ENCODE results near the gene PPM1J. TPM values are rescaled to one million over a fixed set of nuclear protein-coding genes. Genes with fewer than 3 reads are reported as not detected.
A peak's percentile ranks its signal among the peaks of the same experiment; 100 is the strongest.

Gene PPM1J
- polyA plus RNA-seq, 3 donors from 2014 or later = 0.19 TPM; not detected in 2

DNA sequence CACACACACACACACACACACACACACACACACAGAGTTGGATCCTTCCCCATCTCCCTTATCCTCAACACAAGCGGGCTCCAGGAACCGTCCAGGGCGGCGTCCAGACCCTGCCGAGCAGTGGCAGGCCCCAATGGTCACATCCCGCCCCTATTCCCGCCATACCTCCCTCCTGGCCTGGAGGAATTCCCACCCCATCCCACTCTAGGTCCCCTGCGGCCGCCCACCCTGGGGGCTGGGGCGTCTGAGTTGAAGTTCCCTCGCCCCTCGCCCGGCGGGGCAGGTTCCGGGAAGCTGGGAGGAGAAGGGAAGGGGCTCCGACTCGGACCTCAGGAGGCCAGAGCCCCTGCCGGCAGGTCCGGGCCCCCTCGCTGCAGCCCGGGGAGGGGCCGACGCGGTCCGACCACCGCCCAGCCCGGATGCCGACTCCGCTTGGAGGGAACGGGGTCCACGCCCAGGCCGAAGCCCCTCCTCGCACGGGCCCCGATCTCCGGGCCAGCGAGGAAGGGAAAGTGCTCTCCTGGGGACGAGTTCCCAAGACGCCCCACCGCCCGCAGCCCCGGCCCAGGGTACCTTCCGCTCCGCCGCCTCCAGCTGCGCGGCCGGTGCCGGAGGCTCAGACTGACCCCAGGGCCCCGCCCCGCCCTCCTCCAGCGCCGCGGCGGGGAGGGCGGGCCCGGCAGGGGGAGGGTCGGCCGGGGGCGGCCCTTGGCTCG is 8.5 kb downstream of the PPM1J start, which contains the start of gene RHOC:
Gene RHOC, minus strand, starts transcription at position 623 of the 716 bp plus-strand sequence. CDS start 3,328 bp downstream, outside the sequence.
- Mint-ChIP-seq H3K4me3 (peak within 1 kb of the TSS; percentile 90 to 99 (median 92)), H3K27ac (peak within 1 kb of the TSS; percentile 91 to 97 (median 95)), H3K9me3 (no peaks in the 10 kb centered on the region), H3K36me3 (peaks cover 0 to 9% (median 9%) of the 10 kb centered on the region in 3 donors), H3K4me1 (peaks cover 54 to 59% of the 10 kb centered on the region in 2 donors), H3K27me3 (ENCODE audit: low read depth in 3 of 3) (peaks cover 2 to 13% (median 10%) of the 10 kb centered on the region in 3 donors)
- DNase-seq = peak; percentile 70 to 75 (median 70)

DNA sequence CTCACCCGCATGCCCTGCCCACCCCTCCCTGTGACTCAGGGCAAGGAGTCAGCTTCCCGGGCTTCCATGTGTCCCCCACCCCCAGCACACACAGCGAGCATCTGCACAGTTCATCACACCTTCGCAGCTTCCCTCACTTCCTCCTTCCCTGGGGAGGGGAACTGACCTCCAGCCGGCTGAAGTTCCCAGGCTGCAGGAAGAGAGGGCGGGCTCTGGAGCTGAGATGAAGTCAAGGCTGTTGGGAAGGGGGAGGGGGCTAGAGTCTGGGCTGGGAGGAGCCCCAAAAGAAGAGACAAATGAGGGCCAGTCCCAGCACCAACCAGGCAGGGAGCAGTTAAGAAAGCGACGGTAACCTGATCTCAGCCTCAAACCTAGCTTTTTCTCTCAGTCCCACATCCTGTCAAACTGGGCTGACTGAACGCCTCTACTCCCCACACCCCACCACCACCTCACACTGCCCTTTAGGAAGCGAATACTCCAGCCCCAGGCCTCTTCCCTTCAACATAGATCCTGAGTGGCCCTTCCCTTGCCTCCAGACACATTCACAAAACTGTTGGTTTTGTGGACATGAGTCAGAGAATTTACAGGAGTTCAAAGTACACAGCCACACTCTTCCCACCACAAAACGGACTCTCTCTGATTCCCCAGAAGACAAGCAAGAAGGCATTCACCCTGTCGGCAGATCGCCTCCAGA is 10.1 kb downstream of the PPM1J start:
- H3K9me3 Mint-ChIP-seq = no peaks in the 10 kb centered on the region

DNA sequence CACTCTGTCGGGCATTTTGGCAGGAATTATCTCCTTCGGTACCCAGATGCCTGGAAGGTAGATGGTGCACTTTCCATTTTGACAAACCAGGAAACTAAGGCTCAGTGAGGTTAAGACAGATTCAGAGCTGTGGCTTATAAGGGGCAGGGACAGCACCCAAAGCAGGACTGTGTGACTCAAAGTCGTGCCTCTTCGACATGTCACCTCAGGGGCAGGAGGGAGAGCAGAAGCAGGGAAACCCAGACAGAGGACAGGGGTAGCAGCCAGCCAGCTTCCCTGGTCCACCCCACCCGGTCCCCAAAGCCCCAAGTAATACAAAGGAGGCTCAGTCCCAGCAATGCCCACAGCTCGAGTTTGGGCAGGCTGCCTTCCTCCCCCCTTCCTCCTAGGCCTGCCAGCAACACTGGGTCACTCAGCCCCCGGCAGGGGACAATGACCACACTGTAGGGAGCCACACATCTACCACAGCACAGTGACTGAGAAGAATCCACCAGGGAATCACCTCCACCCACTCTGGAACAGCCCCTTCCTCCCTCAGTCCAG is 10.7 kb downstream of the PPM1J start:
- no peak for DNase-seq
- peak overlapping the region; percentile 90 to 97 (median 95) for H3K27ac Mint-ChIP-seq
- H3K4me3 Mint-ChIP-seq = peak overlapping the region; percentile 88 to 99 (median 92)
- H3K27me3 Mint-ChIP-seq (ENCODE audit: low read depth in 3 of 3) = peaks cover 2 to 14% (median 12%) of the 10 kb centered on the region in 3 donors
- H3K36me3 Mint-ChIP-seq = peaks cover 0 to 17% (median 9%) of the 10 kb centered on the region in 3 donors
- peaks cover 76 to 81% of the 10 kb centered on the region in 2 donors for H3K4me1 Mint-ChIP-seq
- H3K9me3 Mint-ChIP-seq = no peaks in the 10 kb centered on the region

More for the DNA sequence above, 10.1 kb downstream of the PPM1J start:
- peaks cover 0 to 12% (median 9%) of the 10 kb centered on the region in 3 donors for H3K36me3 Mint-ChIP-seq
- DNase-seq = peak; percentile 65 to 71 (median 67)
- H3K4me1 Mint-ChIP-seq = peaks cover 70 to 74% of the 10 kb centered on the region in 2 donors
- peak overlapping the region; percentile 90 to 97 (median 95) for H3K27ac Mint-ChIP-seq
- peak overlapping the region; percentile 88 to 99 (median 92) for H3K4me3 Mint-ChIP-seq
- peaks cover 2 to 14% (median 10%) of the 10 kb centered on the region in 3 donors for H3K27me3 Mint-ChIP-seq (ENCODE audit: low read depth in 3 of 3)

DNA sequence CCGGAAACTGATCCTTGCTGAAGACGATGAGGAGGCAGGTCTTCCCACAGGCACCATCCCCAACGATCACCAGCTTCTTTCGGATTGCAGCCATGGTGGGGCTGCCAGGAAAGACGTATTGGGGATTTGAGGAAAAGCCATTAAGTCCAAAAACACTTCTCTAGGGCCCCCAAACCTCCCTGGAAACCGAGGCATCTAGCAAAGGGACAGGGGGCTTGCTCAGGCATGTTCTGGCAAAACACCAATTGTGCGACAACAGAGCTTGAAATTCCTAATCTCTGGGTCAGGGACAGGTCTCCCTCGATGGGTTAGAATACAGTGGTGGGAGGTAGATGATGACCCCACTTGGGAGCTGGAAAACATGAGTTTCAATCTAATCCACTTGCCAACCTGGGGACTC is 11.4 kb downstream of the PPM1J start:
- Mint-ChIP-seq H3K36me3 (peaks cover 0 to 22% (median 9%) of the 10 kb centered on the region in 3 donors), H3K27ac (peak overlapping the region; percentile 67 to 97 (median 94)), H3K27me3 (ENCODE audit: low read depth in 3 of 3) (peaks cover 2 to 14% (median 12%) of the 10 kb centered on the region in 3 donors), H3K4me3 (peak overlapping the region; percentile 88 to 99 (median 92)), H3K4me1 (peaks cover 84 to 87% of the 10 kb centered on the region in 2 donors), H3K9me3 (no peaks in the 10 kb centered on the region)
- no peak for DNase-seq

DNA sequence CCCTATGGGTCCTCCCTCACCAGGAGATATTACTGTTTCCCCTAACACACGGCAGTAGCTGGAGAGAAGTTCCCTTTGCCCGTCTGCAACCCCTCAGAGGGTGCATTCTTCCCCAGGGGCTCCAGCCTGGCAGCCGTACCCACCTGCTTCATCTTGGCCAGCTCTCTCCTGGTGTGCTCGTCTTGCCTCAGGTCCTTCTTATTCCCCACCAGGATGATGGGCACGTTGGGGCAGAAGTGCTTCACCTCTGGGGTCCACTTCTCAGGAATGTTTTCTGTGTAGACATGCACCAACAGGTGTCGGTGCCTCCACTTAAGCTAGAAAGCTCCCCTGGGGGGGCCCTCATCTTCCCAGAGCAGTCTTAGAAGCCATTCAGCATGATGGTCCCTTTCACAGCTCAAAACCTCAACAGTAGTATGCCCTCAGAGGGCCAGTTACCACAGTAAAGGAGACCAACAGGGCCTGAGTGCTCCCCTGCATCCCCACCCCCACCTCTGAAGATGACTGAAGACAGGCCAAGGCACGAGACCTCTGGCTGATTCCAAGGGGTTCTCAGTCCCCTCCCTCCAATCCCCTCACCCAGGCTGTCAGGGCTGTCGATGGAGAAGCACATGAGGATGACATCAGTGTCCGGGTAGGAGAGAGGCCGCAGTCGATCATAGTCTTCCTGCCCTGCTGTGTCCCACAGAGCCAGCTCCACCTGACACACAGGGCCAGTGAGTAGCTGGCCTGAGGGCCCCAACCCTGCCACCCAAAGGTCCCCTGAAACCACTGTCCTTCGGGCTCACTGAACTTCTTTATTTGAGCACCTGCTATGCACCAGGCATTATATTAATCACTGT is 12.5 kb downstream of the PPM1J start:
- Mint-ChIP-seq H3K27me3 (ENCODE audit: low read depth in 3 of 3) (peaks cover 2 to 14% (median 12%) of the 10 kb centered on the region in 3 donors), H3K4me1 (peaks cover 84 to 87% of the 10 kb centered on the region in 2 donors), H3K36me3 (peaks cover 0 to 25% (median 9%) of the 10 kb centered on the region in 3 donors), H3K9me3 (no peaks in the 10 kb centered on the region), H3K27ac (peak overlapping the region; percentile 85 to 97 (median 94)), H3K4me3 (peak overlapping the region; percentile 21 to 83 (median 57))
- no peak for DNase-seq

DNA sequence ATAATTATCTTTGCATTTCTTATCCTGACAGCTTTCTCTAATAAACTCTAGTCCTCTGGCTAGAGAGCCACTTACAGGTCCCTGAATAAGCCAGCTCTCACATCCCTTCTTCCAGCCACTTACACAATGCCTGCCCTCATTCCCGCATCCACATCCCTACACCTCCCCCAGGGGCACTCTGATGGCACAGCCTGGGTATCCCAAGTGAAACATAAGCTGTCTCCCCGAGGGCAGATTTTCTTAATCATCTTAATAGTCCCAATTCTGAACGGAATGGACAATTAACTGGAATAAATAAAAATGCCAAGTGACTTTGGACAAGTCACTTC is 13.1 kb downstream of the PPM1J start:
- H3K36me3 Mint-ChIP-seq = peaks cover 0 to 26% (median 9%) of the 10 kb centered on the region in 3 donors
- H3K27me3 Mint-ChIP-seq (ENCODE audit: low read depth in 3 of 3) = peaks cover 2 to 14% (median 12%) of the 10 kb centered on the region in 3 donors
- H3K27ac Mint-ChIP-seq = peak overlapping the region; percentile 85 to 97 (median 94)
- no peak for DNase-seq
- H3K4me3 Mint-ChIP-seq = peak overlapping the region; percentile 25 to 83 (median 61)
- H3K9me3 Mint-ChIP-seq = no peaks in the 10 kb centered on the region
- H3K4me1 Mint-ChIP-seq = peaks cover 86 to 90% of the 10 kb centered on the region in 2 donors

DNA sequence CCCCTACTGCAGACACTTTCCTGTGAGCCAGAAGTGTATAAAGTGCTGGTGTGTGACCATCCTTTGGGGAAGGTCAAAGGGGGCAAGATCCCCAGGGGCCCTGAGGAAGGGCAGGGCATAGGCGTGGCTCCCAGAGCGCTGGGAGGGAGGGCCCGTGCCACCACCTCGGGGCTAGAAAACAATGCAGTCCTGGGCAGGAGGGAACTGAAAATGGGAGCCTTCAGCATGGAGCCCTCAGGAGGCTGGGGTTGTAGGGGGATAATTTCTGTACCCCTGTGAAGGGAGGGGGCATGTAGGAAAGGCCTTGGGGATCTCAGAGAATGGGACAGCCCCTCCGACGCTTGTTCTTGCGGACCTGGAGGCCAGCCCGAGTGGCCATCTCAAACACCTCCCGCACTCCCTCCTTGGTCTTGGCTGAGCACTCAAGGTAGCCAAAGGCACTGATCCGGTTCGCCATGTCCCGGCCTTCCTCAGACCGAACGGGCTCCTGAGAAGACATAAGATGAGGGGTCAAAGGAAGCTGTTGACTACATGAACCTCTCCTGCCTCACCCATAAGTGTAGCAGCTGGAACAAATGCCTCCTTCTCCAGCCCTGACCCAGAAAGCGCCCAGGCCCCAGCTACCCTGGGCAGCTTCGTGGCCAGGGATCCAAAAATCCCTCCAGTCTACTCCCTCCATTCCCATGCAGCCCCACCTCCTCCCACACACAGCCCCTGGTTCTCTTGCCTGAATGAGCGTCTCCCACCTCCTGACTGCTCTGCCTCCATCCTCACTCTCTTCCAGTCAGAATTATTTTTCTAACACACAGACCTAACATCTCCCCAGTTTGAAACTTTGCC is 13.7 kb downstream of the PPM1J start:
- H3K4me1 Mint-ChIP-seq = peaks cover 92 to 94% of the 10 kb centered on the region in 2 donors
- peak overlapping the region; percentile 61 to 83 (median 81) for H3K4me3 Mint-ChIP-seq
- DNase-seq = no peak
- no peaks in the 10 kb centered on the region for H3K9me3 Mint-ChIP-seq
- peaks cover 0 to 30% (median 9%) of the 10 kb centered on the region in 3 donors for H3K36me3 Mint-ChIP-seq
- peaks cover 2 to 14% (median 11%) of the 10 kb centered on the region in 3 donors for H3K27me3 Mint-ChIP-seq (ENCODE audit: low read depth in 3 of 3)
- H3K27ac Mint-ChIP-seq = peak overlapping the region; percentile 91 to 97 (median 96)

DNA sequence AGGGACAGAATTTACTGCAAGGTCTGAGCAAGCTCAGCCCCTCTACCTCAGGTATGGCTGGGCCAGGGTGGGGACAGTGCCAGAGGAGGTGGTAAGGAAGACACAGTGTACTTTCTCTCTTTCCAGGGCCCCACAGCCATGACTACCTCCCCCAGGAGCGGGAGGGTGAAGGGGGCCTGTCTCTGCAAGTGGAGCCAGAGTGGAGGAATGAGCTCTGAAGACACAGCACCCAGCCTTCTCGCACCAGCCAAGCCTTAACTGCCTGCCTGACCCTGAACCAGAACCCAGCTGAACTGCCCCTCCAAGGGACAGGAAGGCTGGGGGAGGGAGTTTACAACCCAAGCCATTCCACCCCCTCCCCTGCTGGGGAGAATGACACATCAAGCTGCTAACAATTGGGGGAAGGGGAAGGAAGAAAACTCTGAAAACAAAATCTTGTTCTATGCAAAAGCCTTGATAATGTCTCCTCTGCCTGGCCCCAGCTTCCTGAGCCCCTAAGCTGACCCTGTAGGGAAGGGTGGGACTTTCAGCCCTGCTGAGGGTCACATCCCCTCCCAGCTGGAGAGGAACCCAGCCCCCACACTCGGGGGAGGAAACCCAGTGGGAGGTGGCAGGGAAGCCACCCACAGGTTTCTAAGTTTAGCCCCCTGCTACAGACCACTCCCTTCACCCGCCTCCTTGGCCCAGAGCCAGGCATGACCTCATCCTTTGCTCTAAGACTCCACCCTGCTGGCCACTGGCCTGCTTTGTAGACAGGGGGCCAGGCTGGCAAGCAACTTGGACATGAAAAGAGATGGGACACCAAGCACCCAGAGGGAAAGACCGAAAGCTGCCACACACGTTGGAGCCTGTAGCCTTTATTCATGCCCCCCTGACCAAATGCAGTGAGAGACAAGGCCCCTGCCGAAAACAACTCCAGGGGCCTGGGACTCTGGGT is 14.6 kb downstream of the PPM1J start:
- H3K4me1 Mint-ChIP-seq = peaks cover 90% of the 10 kb centered on the region in 2 donors
- H3K36me3 Mint-ChIP-seq = peaks cover 0 to 30% (median 9%) of the 10 kb centered on the region in 3 donors

DNA sequence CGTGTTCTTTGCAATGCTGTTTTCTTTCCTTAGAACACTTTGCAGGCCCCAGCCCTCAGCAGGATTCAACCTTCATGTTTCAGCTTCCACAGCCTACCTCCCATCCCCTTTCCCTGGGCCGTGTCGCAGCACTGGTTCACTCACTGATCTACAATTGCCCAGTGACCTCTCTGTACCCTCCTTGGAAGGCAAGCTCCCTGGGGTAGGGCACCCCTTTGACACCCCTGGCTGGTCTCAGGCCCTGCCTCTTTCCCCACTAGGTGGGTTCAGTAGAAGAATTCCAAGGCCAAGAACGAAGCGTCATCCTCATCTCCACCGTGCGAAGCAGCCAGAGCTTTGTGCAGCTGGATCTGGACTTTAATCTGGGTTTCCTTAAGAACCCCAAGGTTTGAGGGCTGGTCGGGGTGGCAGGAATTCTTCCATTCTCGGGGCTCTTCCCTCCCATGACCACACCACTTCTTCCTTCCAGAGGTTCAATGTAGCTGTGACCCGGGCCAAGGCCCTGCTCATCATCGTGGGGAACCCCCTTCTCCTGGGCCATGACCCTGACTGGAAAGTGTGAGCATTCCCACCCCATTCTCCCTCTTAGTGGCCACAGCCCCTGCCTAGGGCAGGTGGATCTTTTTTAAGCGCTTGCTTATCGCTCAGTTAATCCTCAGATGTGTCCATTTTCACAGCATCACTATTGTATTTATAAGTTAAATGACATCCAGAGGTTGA is 15.5 kb downstream of the PPM1J start:
- H3K27me3 Mint-ChIP-seq (ENCODE audit: low read depth in 3 of 3) = peaks cover 0 to 4% (median 2%) of the 10 kb centered on the region in 3 donors
- no peaks in the 10 kb centered on the region for H3K9me3 Mint-ChIP-seq
- DNase-seq = no peak
- peaks cover 80 to 84% of the 10 kb centered on the region in 2 donors for H3K4me1 Mint-ChIP-seq
- peak overlapping the region; percentile 91 to 97 (median 96) for H3K27ac Mint-ChIP-seq
- H3K4me3 Mint-ChIP-seq = peak overlapping the region in 4 of 5 donors; percentile 61 to 83 (median 74)
- H3K36me3 Mint-ChIP-seq = peaks cover 0 to 36% (median 9%) of the 10 kb centered on the region in 3 donors

More for the DNA sequence above, 14.6 kb downstream of the PPM1J start:
- Mint-ChIP-seq H3K4me3 (peak overlapping the region; percentile 61 to 83 (median 81)), H3K9me3 (no peaks in the 10 kb centered on the region), H3K27ac (peak overlapping the region; percentile 91 to 97 (median 96)), H3K27me3 (ENCODE audit: low read depth in 3 of 3) (peaks cover 0 to 7% (median 5%) of the 10 kb centered on the region in 3 donors)
- DNase-seq = peak; percentile 71 to 77 (median 73)

DNA sequence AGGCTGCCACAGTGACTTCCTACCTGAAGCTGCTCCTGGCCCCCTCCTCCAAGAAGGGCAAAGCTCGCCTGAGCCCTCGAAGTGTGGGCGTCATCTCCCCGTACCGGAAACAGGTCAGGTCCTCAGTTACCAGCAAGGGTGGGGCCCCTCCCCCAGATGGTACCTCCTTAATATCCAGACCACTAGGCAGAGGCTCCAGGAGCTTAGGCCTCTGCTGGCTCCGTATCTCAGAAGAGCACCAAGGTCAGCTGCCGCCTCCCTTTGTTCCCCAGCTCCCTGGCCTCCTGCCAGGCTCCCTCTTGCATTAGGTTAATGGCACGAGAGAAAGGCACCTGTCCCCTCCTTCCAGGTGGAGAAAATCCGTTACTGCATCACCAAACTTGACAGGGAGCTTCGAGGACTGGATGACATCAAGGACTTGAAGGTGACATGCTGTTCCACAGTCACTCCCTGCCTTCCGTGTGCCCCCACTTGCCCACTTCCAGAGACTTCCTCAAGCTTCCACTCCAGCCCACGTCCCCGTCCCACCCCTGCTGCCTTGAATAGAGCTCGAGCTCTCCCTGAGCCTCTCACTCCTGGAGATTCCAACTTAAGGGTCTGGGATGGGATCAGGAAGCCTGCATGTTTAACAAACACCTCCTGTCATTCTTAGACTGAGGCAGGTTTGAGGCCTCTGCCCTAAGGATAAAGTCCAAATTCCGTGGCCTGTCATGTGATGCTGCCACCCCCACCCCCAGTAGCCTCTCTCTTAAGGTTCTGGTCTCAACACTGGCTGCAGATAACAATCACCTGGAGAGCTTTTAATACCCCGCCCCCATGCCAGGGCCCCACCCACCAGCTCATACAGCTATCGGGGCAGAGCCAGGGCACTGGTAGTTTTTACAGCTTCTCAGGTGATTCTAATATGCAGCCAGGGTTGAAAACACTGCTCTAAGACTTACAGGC is 16.5 kb downstream of the PPM1J start:
- Mint-ChIP-seq H3K27me3 (ENCODE audit: low read depth in 3 of 3) (peaks cover 0 to 2% (median 2%) of the 10 kb centered on the region in 3 donors), H3K4me1 (peaks cover 71 to 75% of the 10 kb centered on the region in 2 donors), H3K9me3 (no peaks in the 10 kb centered on the region), H3K27ac (peak overlapping the region in 5 of 6 donors; percentile 67 to 97 (median 91)), H3K4me3 (no peak overlapping the region), H3K36me3 (peaks cover 0 to 37% (median 9%) of the 10 kb centered on the region in 3 donors)
- DNase-seq = no peak
